D721Med (cell line): ENCODE results near the gene XXYLT1.

ENCODE experiments used
- DNase-seq: peaks from one replicate; pipeline ENCODE4 v3.0.0; 2011; ENCODE audit warnings: low spot score; ENCODE audit not compliant: insufficient read length
- FAIRE-seq: peaks from 2 replicates; lab custom pipeline; 2011; peaks lifted over from hg19 to GRCh38; lab: Jason Lieb, UNC
- CTCF ChIP-seq: IDR thresholded peaks from 2 replicates; pipeline ENCODE4 v1.5.1; 2012; ENCODE audit warnings: mild to moderate bottlenecking, control low read depth; ENCODE audit not compliant: insufficient read depth; ENCODE audit errors: missing control alignments

Gene XXYLT1

GRCh38 chr3:195209083-195209846 lies 61.7 kb downstream of the XXYLT1 start:
- no peak for FAIRE-seq
- no peak for DNase-seq
- no peak for TF ChIP-seq CTCF

GRCh38 chr3:195208631-195209030 lies 62.3 kb downstream of the XXYLT1 start:
- no peak for DNase-seq
- no peak for FAIRE-seq
- TF ChIP-seq CTCF = no peak

- DNase-seq (no peak), FAIRE-seq (no peak)
- no peak for TF ChIP-seq CTCF
Measured at GRCh38 chr3:195208183-195208582, 62.8 kb downstream of the XXYLT1 start.

GRCh38 chr3:195207731-195208130 lies 63.2 kb downstream of the XXYLT1 start:
- DNase-seq (no peak), FAIRE-seq (no peak)
- TF ChIP-seq CTCF = no peak

- no peak for TF ChIP-seq CTCF
- DNase-seq (no peak), FAIRE-seq (no peak)
Measured at GRCh38 chr3:195207056-195207455, 63.9 kb downstream of the XXYLT1 start.

GRCh38 chr3:195204360-195205163 lies 66.4 kb downstream of the XXYLT1 start:
- FAIRE-seq = no peak
- no peak for DNase-seq
- no peak for TF ChIP-seq CTCF
